Measurements from ENCODE around the gene NEXMIF.
"Not testable (repeated sequence)": the region's sequence is repeated elsewhere in the genome, so short reads cannot be mapped to it uniquely, and the experiment has no call there.

NEXMIF gene
- total RNA-seq: 0.72 to 1.0 reads per million in 2 donors

DNA sequence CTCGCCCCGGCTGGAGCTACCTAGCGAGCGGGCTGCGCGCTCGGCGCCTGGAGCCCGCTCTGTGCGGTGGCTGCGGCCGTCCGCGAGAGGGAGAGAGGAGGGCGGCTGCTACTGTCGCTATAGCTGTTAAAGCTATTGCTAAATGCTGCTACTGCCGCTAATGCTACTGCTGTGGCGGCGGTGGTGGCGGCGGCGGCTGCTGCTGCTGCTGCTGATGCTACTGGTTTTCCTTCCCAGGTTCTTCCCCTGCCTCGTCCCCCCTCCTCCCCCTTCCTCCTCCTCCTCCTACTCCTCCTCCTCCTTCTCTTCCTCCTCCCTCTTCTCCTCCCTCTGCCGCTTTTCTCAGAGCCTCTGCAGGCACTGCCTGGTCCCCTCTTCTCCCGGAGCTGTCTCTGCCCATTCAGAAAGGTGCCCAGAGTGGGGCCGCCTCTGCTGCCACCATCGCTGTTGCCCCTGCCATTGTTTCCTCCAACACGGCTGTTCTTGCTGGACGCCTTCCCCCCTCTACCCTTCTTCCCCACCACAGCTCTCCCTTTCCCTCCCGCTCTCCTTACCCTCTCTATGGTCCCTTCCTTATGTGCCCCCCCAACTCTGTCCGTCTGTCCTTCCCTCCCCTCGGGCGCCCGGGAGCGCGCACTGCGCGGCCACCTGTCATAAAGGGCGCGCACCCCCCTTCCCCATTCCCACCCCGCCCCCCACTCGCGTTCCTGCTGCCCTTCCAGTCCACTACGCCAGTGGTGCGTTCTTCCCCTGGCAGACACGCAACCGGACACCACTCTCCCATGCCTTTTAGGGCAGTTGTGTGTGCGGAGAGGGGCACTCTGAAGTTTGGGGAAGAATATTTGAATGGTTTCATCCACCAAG, at the start of gene NEXMIF:
Gene NEXMIF (minus strand): TSS at position 228 of the 864 bp plus-strand sequence.
- peak; percentile 0 for DNase-seq

GRCh38 chrX:74961962-74962361, 36.7 kb upstream of the NEXMIF start:
- not testable (repeated sequence) for DNase-seq

DNA sequence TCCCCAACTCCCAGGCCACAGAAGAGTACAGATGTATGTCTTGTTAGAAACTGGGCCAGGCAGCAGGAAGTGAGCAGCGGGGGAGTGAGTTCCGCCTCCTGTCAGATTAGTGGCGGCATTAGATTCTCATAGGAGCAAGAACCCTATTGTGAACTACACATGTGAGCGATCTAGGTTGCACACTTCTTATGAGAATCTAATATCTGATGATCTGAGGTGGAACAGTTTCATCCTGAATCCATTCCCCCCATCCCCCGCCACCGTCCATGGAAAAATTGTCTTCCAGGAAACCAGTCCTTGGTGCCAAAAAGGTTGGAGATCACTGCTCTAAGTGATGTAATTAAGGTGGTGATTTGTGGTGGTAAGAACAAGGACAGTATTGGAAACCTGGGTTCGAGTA, 24.5 kb upstream of the NEXMIF start:
- no peak for DNase-seq

GRCh38 chrX:74940414-74940813, 15.2 kb upstream of the NEXMIF start:
- DNase-seq: no peak

DNA sequence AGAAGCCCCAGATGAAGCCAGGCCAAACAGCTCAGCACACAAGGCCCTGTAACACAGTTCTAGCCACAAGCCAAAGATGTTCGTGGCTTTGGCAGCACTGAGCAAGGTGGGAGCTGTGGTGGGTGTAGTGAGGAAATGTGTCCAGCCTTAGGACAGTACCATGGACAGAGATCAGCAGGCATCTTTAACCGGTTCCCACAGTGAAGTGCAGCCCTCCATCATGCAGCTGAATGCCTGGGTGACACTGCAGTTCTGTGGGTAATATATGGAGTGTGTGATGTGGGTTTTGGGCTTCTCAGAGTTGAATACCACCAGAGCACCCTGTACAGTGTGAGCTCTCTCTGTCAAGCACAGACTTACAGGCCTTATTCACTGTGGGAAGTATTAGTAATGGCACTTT, 6.0 kb upstream of the NEXMIF start:
- DNase-seq: no peak

DNA sequence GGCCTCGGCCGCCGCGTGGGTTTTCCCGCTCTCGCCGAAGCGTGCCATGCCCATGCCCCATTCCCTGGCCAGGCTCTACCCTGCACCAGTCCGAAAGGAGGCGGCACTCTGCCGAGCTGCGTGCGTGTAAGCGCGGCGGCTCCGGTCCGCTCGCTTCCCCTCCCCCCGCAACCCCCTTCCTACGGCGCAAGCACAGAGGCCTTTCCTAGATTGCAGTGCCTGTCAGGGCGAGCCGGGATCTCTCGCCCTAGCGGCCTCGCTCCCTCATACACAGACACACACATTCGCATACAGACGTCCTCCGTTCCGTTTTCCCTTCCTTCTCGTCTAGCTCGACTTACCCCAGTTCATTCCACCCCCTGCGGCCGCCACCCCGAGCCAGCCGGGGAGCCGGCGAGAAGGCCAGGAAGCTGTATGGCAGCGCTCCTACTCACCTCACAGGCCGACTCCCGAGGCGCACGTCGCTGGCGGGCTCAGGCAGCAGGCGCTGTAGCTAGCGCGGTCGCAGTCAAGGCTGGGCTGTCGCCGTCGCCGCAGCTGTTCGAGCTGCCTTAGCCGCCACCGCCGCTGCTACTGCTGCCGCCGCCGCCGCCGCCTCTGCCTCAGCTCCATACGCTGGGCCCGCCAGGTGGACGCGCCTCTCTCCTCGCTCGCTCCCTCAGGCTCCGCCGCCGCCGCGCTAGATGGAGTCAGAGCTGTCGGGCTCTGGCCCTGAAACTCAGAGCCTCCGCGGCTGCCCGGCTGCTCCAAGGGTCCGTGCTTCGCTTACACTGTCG, 615 bp downstream of the NEXMIF start:
- DNase-seq: peak; percentile 7

DNA sequence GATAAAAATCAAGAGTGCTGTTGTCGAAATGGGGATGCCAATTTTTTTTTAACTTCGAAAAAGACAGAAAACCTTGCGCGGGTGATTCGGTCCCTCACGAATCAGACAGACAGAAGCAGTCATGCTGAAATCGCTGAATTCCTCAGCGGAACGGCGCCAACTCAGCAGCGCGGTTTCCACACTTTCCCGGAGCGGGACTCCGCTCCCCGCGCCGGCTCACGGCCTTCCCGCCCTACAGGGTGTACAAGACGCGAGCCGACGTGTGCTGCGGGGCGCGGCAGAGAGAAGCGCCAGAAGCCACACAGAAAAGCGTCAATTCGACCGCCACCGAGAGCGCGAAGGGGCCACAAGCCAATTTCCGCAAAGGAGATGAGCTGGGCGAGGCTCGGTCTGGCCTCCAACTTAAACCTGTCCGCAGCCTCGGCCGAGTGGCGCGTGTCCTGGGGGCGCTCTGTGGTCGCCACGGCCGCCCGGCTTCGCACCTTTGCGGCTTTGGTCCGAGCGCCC, 1.3 kb downstream of the NEXMIF start:
- peak; percentile 6 for DNase-seq

DNA sequence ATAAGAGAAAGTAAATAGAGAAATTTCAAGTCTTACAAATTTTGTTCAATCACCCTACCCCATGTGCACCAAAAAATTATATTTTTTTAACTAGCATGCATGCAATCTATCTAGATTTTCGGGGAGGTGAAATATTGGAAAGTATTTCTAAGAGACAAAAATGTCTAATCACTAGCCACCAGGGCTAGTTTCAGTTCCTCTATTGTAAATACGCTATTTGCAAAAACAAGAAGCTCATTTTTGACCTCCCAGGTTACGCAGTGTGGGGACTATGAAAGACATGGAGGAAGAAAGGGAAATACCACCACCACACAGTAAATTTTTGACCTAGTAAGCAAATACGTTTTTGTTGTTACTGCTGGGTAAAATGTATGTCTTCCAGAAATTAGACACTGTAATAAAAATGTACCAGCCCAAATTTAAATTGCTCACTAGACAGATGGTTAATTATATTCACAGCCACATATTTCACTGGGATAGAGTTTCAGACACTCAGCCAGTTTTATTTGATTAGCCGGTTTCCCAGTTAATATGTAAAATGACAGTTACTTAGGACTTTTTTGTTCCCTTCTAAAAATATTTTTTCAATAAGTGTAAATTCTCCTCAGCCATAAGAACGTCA, 2.2 kb downstream of the NEXMIF start:
- DNase-seq: no peak

DNA sequence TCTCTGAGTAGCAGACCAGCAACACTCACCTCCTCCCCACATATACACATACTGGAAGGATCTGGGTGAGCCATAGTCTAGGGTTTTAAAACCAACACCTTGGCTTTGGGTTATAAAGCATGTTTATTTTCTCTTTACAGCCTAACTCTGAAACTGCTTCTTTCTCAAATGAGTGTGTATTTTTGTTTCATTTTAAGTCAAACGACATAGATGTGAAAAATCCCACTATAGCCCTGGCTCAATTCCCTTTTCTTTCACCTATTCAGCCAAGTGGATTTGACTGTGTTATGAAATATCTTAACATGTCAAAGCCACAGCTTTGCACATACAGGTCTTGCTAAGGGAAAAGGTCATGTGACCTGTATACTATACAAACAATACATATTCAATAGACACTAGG, 13.8 kb downstream of the NEXMIF start:
- DNase-seq: no peak

DNA sequence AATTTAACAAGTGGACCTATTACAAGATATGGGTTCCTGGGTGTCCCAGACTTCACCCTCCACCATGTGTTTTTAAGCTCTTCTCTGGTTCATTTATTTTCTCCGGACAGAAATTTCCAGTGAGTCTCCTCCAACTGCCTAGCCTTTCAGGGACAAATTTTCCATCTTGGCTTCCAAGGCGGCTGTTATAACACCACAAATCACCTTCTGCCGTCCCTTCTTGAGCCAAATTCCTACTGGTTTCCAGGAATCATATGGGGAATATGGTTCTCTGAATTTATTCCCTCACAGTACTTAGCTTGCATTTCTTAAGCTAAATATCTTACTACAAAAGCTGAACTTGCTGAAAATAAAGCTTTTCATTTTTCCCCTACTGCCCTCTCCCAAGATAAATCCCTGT, 18.8 kb downstream of the NEXMIF start:
- DNase-seq: no peak

GRCh38 chrX:74902806-74903205, 22.4 kb downstream of the NEXMIF start:
- no peak for DNase-seq

DNA sequence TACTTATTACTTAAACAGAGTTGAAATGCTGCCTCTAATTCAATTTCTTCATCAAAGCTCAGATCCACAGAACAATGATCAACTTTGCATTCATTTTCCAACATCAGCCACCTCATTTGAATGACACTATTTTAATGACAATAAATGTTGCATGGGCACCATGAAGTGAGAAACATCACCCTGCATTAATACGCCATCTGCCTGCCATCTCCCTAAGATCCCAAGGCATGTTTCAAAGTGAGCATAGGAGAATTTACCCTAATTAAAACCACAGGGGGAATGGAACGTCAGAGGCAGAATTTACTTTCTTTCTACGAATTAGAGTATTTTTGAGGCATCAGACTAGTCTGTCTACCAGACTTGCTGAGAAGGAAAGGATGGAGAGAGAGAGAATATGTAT, 32.7 kb downstream of the NEXMIF start:
- DNase-seq: no peak

DNA sequence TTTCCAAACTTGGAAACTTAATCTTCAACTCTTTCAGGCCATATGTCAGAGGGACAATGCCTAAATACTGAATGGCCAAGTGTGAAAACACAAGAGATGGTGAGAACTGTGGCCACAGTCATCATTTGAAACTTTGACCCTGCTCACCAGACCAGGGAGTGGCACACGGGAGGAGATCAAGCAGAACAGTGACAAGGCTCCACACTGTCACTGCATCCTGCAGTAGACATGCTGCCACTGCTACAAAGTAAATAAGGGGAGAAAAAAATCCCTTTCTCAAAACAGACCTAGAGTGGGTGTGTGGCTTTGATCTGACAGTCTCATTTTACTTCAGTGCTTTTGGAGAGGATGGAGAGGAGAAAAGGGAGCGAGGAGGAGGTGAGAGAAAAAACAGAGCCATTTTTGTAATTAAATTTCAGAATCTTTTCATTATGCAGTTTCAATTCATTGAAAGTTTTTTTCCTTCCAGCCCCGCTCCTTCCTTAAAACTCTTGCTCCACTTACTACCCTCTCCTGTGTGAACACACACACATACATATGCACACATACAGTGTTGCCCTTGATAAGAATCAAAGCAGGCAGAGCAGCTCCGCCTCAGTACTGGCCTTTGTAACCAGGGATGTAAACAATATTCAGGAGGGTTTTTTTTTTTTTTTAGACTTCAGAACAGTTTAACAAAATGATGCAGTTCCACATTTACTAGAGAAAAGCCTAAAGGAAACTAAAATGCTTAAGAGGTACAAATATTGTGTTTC, 34.4 kb downstream of the NEXMIF start:
- no peak for DNase-seq

GRCh38 chrX:74882383-74882782, 42.9 kb downstream of the NEXMIF start:
- not testable (repeated sequence) for DNase-seq

DNA sequence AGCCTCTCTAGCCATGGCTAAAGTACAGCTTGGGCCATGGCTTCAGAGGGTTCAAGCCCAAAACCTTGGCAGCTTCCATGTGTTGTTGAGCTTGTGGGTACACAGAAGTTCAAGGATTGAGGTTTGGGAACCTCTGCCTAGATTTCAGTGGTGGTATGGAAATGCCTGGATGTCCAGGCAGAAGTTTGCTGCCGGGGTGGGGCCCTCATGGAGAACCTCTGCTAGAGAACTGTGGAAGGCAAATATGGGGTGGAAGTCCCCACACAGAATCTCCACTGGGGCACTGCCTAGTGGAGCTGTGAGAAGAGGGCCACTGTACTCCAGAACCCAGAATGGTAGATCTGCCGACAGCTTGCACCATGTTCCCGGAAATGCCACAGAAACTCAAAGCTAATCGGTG, 59.5 kb downstream of the NEXMIF start:
- DNase-seq: no peak

GRCh38 chrX:74853255-74853654, 72.0 kb downstream of the NEXMIF start:
- no peak for DNase-seq

- no peak for DNase-seq
Measured at GRCh38 chrX:74835566-74835965, 89.7 kb downstream of the NEXMIF start.

DNA sequence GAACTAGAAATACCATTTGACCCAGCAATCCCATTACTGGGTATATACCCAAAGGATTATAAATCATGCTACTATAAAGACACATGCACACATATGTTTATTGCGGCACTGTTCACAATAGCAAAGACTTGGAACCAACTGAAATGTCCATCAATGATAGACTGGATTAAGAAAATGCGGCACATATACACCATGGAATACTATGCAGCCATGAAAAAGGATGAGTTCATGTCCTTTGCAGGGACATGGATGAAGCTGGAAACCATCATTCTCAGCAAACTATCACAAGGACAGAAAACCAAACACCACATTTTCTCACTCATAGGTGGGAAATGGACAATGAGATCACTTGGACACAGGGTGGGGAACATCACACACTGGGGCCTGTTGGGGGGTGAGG, 105.5 kb downstream of the NEXMIF start:
- not testable (repeated sequence) for DNase-seq

GRCh38 chrX:74814681-74815080, 110.6 kb downstream of the NEXMIF start:
- no peak for DNase-seq

DNA sequence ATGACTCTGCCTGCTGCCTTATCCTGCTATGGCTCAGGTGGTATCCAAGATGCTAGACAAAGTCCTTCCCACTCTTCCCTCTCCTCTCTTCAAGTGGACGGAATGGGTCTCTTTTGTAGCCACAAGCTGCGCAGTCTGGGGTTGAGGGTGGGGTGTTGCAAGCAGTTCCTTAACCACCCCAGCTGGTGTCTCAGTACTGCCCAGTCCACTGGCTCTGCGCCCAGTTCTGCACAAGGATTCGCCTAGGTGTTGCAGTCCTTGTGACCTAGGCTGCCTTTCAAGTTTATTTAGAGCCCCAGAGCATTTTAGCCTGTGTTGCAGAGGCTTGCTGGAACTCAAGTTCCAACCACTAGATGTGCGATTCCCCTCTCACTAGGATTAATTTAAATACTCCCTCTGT, 120.7 kb downstream of the NEXMIF start:
- no peak for DNase-seq

GRCh38 chrX:74800062-74800461, 125.2 kb downstream of the NEXMIF start:
- no peak for DNase-seq

DNA sequence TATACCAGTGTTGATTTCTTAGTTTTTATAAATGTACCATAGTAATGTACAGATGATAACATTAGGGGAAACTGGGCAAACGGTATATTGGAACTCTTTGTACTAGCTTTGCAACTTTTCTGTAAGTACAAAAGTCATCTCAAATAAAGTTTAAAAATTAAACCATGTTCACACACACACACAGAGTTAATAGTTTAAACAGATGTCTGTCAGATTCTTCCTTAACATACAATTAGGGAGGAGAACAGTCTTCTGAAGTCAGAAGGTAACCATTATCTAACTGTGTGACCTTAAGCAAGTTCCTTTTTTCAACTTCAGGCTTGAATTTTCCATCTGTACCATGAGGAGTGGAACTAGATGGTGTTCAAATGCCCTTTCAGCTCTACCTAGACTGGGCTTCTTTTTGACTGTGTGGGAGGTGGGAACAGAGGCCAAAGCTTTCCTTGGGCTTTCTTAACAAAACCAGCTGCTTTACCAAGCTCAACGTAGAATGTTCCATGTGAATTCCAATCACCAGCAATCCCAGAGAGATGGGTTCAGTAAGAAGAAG, 127.8 kb downstream of the NEXMIF start:
- no peak for DNase-seq

Data from activated gamma-delta T cell (primary cell).